GM19043 (cell line): ENCODE data around the gene RETN.

ENCODE experiments used
- ATAC-seq: cut with Tn5 transposase; IDR thresholded peaks from one replicate; pipeline ENCODE4 v1.9.1; 2021; ENCODE audit warnings: low read depth; ENCODE audit not compliant: unreplicated experiment

RETN gene

GRCh38 chr19:7705387-7706187, 36.7 kb downstream of the RETN start:
- ATAC-seq, result no peak

GRCh38 chr19:7706188-7706954, 37.5 kb downstream of the RETN start:
- ATAC-seq, result no peak

GRCh38 chr19:7706955-7707456, 38.2 kb downstream of the RETN start:
- no peak for ATAC-seq

- no peak for ATAC-seq
Observed at GRCh38 chr19:7709932-7710460, 41.1 kb downstream of the RETN start.

- ATAC-seq, result no peak
Observed at GRCh38 chr19:7710616-7711015, 41.8 kb downstream of the RETN start.

- no peak for ATAC-seq
Observed at GRCh38 chr19:7715671-7716070, 46.8 kb downstream of the RETN start.

- no peak for ATAC-seq
Observed at GRCh38 chr19:7716762-7717161, 47.9 kb downstream of the RETN start.

- no peak for ATAC-seq
Observed at GRCh38 chr19:7718668-7719067, 49.8 kb downstream of the RETN start.
